Fibroblast of villous mesenchyme (primary cell): ENCODE data around the gene MRPL44. TPM values are rescaled to one million over a fixed set of nuclear protein-coding genes. Genes with fewer than 3 reads are reported as not detected.

Experiments
- DNase-seq: peaks from one replicate; pipeline ENCODE4 v3.0.0-alpha.2; 2010; ENCODE audit warnings: low read depth
- H3K4me3 ChIP-seq: 2 replicates; pipeline ENCODE4 v1.5.1; 2011; ENCODE audit warnings: low read depth, mild to moderate bottlenecking, low read length
- CTCF ChIP-seq: IDR thresholded peaks from 2 replicates; pipeline ENCODE4 v1.5.1; 2012; ENCODE audit warnings: low read depth, mild to moderate bottlenecking, low read length; ENCODE audit not compliant: insufficient read depth
- total RNA-seq: library from RNA; depleted of rRNA; stranded (reverse); fragments of >200 nt; gene quantifications from 2 replicates; pipeline ENCODE4 v1.2.3, GENCODE V29; 2012

MRPL44 gene
- 22.9 and 32.0 TPM in 2 replicates for total RNA-seq

DNA sequence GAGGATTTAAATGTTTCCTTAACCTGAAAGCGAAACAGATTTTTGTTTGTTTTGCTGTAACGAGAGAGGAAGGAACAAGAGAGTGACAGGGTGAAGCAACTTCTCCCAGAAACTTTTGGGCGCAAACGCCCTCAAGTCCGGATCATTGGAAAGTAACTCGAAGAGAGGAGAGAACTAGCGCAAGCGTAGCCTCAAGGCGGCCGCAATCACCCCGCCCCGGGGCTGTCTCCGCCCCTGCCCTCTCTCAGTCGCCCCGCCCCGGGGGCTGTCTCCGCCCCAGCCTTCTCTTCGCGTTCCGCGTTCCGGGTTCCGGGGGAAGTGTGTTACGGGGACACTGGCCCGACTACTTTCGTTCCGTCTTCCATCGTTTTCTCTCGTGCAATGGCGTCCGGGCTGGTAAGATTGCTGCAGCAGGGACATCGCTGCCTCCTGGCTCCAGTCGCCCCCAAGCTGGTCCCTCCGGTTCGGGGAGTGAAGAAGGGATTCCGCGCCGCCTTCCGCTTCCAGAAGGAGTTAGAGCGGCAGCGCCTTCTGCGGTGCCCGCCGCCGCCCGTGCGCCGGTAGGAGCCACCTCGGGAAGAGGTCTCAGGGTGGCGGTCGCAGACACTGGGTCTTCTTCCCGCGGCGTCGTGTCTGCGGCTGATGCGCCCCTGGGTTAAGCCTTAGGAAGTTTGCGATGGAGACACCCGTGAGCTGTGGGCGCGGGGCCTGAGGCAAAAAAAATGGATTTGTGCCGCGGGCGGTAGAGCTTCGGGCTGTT, at the start of gene MRPL44:
TSS of gene MRPL44 (plus strand) at position 372 of the 760 bp plus-strand sequence. CDS start at position 382, 10 bp downstream.
- DNase-seq = peak; percentile 96
- no peak for TF ChIP-seq CTCF
- H3K4me3 ChIP-seq = peak within 1 kb of the TSS; percentile 78

DNA sequence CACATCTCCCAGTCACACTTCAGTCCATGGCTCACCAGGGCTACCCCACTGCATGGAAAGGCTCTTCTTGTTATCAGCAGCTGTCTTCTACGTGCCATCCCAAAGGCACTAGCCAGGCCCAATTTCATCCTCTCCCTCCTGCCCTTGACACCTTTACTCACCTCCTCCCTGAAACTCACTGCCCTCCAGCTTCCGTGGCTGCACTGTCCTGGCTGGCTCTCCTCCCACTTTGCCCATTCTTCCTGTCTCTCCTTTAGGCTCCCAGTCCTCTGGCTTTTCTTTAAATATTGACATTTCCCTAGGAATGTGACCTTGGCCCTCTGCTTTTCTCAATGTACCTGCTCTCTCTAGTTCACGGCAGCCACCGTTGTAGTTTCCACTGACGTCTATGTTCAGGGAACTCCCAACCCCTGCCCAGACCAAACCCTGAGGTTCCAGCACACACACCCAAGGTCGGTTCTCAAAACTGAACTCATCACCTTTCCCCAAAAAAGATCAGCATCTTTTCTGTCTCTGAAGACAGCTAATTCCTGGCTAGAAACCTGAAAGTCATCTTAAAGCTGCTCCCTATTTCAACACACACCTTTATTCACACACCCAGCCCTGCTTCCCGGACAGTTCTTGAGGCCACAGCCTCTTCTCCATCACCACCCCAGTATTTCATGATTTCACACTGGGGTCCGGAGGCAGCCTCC, 48.8 kb upstream of the MRPL44 start:
- DNase-seq = no peak
- H3K4me3 ChIP-seq = no peak overlapping the region
- no peak for TF ChIP-seq CTCF

GRCh38 chr2:223909001-223909741, 48.1 kb upstream of the MRPL44 start:
- DNase-seq = no peak
- no peak for TF ChIP-seq CTCF
- no peak overlapping the region for H3K4me3 ChIP-seq

GRCh38 chr2:223914324-223914723, 42.9 kb upstream of the MRPL44 start:
- no peak overlapping the region for H3K4me3 ChIP-seq
- no peak for TF ChIP-seq CTCF
- peak; percentile 89 for DNase-seq

GRCh38 chr2:223915071-223915470, 42.2 kb upstream of the MRPL44 start:
- no peak for TF ChIP-seq CTCF

DNA sequence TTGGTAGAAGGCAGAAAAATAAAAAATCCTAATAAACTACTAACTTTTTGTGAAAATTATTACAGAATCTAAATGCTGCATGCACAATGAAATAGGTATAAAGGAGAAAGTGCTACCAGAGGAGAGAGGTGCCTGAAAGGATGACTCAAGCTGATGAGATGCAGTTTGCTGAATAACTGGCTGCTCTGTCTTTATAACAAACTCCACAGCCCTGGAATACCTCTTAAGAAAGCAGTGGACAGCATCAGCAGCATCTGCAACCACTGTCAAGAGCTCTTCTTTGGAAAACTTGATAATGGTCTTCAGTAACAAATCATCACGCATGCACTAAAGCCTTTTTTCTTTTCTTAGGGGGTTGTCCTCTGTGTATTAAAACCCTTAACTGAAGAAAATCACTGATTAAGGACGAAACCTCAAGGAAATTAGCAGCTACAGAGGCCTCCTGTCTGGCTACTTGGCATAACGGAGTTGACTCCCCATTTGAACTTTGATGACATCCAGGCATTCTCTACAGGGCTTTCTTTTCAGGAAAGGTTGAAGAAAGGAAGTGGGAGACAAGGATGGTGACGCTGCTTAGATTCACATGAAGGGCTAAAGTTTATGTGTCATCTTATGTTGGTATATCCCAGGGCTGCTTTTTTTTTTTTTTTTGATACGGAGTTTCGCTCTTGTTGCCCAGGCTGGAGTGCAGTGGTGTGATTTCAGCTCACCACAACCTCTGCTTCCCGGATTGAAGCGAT, 40.9 kb upstream of the MRPL44 start:
- DNase-seq = no peak
- H3K4me3 ChIP-seq = no peak overlapping the region
- TF ChIP-seq CTCF = no peak

More at GRCh38 chr2:223915071-223915470, 42.2 kb upstream of the MRPL44 start:
- no peak overlapping the region for H3K4me3 ChIP-seq
- no peak for DNase-seq
